Ovary (tissue), 3 donors: Measurements from ENCODE around the gene SNX5.

Experiments used
- CTCF ChIP-seq, 3 donors: fragments of 450-650 bp in 2 of 3; fragments of 200-600 bp in 1 of 3; IDR thresholded peaks; one replicate each; pipeline versions ENCODE4 v1.5.1 to v1.8.0; 2016 to 2022; ENCODE audit warnings: antibody characterized with exemption in 3 of 3, mild to moderate bottlenecking in 1 of 3
- EP300 ChIP-seq: sonication (generic); formaldehyde crosslinking; IDR thresholded peaks from one replicate; pipeline ENCODE4 v1.6.1; 2017; ENCODE audit warnings: antibody characterized with exemption
- POLR2A ChIP-seq: fragments of 450-650 bp; IDR thresholded peaks from one replicate; pipeline ENCODE4 v1.6.1; 2017; ENCODE audit warnings: antibody characterized with exemption, mild to moderate bottlenecking, moderate library complexity
- donor health status: DM: no; HTN: no; CAD: no.

GRCh38 chr20:18011482-18011881, 42.9 kb upstream of the SNX5 start:
- TF ChIP-seq POLR2A (no peak), EP300 (no peak), CTCF (IDR thresholded peaks at IDR 0.05) (no peak)
